GM15510 (cell line): ENCODE measurements around the gene PLD4.

Source experiments
- POLR2A ChIP-seq: IDR thresholded peaks from 3 replicates; pipeline ENCODE4 v1.6.1; 2011; ENCODE audit warnings: borderline replicate concordance; ENCODE audit not compliant: insufficient read length; ENCODE audit errors: extremely low read depth

The PLD4 gene

DNA sequence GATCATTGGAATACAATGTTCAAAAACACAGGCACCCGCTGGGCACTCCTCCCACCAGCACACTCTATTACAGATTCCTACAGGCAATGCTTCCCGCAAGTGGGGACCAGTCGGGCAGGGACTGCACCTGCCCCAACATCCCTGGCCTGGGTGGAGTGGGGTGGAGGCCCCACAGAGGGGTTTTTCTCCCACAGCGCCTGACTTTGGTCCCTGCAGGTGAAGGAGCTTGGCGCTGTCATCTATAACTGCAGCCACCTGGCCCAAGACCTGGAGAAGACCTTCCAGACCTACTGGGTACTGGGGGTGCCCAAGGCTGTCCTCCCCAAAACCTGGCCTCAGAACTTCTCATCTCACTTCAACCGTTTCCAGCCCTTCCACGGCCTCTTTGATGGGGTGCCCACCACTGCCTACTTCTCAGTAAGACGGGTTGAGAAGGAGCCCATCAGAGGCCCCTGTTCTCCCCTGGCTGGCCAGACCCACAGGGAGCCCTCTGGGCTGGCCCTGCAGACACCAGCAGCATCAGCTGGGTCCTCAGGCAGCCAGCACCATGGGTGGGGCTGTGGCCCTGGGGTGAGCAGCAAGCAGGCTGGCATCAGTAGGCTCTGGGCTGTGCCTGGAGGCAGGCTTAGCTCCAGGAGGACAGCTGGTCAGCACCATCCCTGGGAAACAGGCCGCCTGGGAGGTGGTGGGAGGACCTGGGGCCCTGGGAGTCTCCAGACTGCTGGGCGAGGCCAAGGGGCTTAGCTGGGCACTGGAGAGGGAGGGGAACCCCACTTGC, 6.0 kb downstream of the PLD4 start:
- TF ChIP-seq POLR2A = no peak

DNA sequence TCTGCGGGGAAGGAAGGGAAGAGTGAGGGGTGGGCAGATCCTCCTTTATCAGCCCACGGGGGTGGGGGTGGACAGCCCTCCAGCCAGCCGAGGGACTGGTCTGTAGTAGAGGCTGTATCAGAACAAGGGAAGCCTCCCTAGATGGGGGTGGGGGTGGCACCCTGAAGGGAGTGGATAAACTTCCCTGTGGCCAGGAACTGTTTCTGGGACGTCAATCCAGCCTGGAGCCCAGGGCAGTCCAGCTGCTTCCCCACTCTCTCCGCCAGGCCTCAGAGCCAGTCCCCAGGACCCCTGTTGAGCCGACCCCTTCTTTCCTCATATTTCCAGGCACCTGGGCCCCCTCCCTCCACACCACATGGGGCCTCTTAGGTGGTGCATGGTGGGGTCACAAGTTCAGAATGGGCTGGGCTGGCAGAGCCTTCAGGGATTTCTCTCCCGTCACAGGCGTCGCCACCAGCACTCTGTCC, 6.7 kb downstream of the PLD4 start:
- no peak for TF ChIP-seq POLR2A

DNA sequence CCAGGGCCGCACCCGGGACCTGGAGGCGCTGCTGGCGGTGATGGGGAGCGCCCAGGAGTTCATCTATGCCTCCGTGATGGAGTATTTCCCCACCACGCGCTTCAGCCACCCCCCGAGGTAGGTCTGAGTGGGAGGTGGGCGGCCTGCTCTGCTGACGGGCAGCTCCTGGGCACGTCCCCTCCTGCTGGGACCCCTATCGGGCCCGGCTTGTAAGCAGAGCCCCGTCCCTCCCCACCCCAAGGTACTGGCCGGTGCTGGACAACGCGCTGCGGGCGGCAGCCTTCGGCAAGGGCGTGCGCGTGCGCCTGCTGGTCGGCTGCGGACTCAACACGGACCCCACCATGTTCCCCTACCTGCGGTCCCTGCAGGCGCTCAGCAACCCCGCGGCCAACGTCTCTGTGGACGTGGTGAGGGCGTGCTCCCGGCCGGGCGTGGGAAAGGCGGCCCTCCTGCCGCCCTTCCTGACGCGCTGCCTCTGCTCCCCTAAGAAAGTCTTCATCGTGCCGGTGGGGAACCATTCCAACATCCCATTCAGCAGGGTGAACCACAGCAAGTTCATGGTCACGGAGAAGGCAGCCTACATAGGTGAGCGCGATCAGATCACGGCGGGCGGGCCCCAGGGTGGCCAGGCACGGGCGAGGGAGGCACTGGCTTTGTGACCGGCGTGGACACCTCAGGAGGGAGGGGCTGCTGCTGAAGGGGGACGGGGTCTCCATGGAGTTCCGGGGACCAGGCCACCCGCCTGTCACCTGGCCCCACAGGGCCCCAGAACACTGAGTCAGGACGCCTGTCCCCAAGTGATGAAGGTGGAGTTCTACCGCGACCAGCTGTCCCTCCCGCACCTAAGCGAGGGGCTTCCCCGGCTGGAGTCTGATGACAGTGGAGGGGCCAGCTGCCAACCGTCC, 7.3 kb downstream of the PLD4 start:
- TF ChIP-seq POLR2A = no peak

DNA sequence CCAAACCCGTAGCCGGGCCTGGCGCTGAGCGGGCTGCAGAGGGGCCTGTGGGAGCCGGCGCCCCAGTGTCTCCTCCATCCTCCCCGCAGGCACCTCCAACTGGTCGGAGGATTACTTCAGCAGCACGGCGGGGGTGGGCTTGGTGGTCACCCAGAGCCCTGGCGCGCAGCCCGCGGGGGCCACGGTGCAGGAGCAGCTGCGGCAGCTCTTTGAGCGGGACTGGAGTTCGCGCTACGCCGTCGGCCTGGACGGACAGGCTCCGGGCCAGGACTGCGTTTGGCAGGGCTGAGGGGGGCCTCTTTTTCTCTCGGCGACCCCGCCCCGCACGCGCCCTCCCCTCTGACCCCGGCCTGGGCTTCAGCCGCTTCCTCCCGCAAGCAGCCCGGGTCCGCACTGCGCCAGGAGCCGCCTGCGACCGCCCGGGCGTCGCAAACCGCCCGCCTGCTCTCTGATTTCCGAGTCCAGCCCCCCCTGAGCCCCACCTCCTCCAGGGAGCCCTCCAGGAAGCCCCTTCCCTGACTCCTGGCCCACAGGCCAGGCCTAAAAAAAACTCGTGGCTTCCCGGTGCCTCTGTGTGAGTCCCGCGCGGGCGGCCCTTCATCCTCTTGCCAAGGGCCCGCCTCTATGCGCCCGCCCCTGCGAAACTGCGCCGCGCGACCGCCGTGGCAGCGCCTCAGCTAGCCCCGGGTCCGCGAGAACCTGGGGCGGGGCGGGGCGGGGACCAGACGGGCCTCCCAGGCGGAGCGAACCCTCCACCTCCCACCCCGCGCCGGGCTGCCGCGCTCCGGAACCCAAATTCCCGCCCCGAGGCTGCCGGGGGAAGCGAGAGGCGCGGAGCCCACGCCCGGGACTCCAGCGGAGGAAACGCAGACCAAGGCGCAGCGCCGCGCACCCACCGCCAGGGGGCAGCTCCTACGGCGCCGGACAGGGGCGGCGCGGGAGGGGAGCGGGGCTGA, 8.3 kb downstream of the PLD4 start:
- TF ChIP-seq POLR2A = no peak

DNA sequence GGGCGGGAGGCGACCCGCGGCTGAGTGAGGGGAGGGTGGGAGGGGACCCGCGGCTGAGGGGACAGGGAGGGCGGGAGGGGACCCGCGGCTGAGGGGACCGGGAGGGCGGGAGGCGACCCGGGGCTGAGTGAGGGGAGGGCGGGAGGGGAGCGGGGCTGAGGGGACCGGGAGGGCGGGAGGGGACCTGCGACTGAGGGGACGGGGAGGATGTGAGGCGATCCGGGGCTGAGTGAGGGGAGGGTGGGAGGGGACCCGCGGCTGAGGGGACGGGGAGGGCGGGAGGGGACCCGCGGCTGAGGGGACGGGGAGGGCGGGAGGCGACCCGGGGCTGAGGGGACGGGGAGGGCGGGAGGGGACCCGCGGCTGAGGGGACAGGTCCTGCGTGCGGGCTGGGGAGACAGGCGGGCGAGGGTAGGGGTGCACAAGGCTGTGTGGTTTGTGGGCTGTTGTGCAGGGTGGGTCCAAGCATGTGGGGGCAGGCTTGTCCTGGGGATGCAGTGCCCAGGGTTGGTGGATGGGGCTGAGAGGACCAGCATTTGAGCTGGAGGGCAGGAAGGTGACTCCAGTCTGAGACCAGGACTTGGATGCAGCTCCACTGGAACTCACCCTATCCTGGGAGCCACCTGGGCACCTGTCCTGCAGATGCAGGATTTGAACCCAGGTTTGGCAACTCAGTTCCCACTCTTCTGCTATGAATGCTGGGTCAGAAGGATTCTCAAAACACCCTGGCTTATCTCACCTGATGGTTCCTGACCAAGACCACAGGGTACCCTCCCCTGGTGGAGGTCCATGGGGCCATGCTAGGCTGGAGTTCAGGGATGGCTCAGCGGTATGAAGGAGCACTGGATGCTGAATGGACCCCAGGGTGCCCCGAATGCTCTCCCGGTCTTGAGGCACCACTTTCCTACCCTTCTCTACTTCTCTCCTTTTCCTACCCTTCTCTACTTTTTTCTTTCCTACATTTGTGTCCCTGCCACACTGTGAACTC, 9.4 kb downstream of the PLD4 start:
- no peak for TF ChIP-seq POLR2A

DNA sequence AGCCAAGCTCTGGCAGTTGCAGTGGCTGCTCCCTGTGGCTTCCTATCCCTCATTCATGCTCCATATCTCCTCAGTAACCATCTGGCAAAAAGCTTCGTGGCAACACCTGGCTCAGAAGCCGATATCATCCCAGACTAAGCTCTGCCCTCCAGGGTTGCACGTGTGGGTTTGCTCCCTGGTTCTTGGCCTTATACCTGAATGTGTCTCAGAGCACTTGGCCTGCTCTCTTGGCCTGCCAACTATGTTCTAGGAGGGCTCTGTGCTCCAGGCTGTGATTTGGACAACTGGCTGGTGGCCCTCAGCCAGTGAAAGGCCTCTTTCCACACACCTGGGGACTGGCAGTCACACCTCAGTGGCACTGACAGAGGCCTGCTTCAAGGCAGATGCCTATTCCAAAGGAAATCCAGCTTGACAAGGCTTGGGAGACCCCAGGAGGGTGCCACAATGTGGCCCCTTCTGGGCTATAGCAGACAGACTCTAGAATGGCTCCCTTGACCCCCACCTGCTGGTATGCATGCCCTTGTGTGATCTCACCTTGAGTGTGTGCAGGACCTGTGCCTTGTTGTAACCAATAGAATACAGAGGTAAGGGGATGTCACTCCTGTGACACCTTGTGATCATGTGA, 10.5 kb downstream of the PLD4 start:
- no peak for TF ChIP-seq POLR2A

DNA sequence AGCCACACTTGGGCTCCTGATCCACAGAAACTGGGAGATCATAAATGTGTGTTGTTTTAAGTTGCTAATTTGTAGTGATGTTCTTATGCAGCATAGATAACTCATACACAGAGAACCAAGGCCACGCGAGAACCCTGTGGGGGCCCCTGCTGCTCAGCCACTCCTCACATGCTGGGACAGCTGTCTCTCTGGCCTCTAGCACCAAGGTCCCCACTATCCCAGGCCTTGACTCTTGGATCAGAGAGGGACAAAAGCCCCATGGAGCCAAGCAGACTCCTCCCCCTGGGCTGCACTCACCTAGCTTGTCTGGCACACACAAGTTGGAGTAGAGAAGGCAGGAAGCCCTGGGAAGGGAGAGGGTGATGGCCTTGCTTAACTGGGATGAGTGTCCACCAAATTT, 11.3 kb downstream of the PLD4 start:
- TF ChIP-seq POLR2A = no peak

DNA sequence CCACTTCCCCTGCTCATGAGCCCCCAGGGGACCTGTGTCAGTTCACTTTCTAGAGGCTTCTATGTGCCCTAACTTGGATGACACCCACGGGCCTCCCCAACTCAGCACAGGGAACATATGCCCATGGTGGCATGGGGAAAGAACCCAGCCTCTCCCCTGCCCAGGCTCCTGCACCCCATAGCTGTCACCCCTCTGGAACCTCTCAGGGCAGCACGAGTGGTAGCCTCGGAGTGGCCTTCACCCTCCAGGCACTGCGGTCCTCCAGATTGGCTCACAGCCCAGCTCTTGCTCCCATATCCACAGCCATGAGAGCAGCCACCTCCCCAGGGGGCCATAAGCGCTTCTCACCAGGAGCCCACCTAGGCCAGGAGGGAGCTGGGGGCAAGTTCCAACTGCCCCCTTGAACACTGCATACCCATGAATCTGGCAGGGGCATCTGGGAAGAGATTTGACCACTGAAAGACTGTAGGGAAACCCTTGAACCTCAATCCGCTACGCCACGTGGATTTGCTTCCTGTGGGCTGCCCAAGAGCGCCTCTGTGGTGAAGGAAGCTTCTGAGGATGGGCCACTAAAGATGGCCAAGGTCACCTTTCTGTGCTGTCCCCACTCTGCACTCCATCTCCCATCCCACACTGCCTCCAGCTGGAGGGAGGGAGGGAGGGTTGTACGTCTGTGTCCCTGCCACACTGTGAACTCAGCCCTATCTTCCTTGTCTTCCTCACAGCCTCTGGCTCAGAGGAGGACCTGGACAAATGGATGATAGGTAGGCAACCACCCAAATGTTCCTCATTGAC, 11.9 kb downstream of the PLD4 start:
- TF ChIP-seq POLR2A = no peak

DNA sequence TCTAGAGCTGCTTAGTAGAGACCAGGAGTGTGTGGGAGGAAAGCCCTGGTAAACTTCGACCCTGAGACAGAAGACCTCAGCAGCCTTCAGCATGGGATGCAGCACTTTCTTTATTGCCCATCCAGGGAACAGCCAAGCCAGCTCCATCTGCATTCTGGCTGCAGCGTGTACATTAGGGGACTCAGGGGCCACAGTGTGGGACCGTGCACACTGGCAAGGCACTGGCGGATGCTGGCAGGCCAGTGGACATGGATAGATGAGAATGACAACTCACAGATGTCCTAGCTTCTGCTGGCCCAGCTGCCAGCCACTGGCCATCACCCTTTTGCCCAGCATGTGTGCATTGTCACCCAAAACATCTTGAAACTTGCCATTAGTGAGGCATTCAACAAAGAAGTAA, 12.5 kb downstream of the PLD4 start:
- no peak for TF ChIP-seq POLR2A

DNA sequence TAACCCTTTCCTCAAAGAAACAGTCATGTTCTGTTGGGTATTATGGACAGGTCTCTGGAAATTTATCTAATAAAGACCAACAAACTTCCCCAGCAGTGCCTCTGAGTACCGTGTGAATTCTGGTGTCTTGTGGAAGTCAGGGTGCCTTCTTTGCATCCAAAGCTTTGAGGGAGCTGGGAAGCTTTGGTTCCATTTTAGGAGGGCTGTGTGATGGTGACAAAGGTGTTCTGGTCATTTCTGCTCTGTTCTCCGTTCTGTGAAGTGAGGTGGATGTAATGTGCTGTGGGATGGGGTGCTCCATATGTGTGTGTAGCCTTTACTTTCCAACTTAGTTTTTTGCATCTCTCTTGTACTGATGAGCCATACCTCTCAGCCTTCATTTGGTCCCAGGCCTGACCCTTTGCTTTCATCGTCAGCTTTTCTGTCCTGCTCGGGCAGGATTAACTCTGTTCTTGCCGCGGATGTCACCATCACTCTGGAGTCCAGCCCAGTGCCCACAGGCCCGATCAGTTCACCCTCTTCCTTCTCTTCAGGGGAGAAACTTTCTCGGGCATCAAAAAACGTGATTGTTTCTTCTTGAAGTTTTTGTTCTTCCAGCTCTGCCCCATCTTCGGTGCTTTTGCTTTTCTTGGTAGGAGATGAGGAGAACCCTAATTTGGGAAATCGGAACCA, 13.2 kb downstream of the PLD4 start:
- no peak for TF ChIP-seq POLR2A

DNA sequence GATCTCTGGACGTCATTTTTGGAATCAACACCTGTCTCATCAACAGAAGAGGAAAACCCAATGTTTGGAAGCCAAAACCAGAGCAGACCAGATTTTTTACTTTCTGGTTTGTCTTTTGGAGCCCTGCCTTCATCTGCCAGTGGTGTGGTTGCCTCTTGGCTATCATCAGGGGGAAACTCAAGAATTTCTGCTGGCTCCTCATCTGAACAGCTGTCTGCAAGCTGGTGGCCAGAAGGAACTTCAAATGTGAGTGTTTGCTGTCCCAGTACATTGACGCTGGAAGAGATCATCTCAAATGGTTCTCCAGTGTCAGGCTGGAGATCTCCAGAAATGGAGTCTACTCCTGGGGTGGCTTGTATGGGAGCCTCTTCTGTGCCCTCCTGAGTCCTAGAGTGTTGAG, 13.8 kb downstream of the PLD4 start:
- TF ChIP-seq POLR2A = no peak

DNA sequence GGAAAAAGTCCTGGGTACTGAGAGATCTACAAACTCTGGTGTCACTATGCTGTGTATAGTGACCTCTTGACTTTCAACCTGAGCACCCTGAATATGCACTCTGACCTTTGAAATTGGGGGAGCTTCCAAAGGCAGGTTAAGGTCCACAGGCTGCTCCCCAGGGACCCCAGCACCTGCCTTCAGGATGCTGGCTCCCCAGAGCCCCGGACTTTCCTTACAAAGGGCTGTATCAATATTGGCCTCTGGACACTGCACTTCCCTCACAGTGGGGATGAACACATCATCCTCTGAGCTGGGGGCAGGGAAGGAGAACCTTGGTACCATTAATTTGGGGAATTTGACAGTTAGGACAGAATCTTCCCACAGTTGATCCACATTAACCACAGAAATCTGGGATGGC, 14.3 kb downstream of the PLD4 start:
- TF ChIP-seq POLR2A = no peak

DNA sequence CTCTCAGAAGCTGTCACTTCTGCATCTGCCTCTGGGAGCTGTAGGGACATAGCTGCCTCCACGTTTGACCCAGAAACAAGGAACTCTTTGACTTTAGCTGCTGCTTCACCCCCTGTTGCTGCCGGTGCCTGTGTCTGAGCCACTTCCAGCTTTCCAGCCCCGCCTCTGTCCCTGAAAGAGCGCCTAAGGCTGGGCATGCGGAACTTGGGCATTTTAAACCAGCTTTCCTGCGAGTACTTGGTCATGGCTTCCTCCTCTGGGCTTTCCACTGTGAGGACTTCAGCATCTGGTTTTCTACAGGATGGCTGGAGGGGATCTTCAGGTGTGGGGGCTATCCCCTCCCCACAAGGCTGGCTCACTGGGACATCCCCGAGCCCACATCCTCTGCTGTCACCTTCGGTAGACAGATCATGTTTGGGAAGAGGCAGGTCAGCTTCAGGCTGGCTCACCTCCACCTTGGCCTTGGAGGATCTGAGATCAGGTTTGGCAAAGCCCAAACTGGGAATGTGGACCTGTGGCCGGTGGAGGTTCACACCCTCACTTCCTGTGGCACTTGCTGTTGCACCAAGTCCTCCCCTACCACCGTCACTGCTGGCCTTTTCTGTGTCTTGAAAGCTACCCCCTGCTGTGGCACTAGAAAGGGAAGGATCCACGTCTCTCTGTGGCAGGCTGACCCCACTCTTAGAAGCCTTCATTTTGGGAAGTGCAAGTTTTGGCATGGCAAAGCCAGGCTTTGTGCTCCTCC, 15.2 kb downstream of the PLD4 start:
- no peak for TF ChIP-seq POLR2A
